Tibial nerve (tissue), 4 donors: Measurements from ENCODE around the gene ALG2. TPM values are rescaled to one million over a fixed set of nuclear protein-coding genes. Genes with fewer than 3 reads are reported as not detected.

Source experiments
- DNase-seq, 2 donors: peaks; one replicate each; pipeline ENCODE4 v3.0.0-alpha.2; 2019; ENCODE audit warnings: low spot score in 2 of 2
- H3K27ac ChIP-seq, 4 donors: fragments of 200-600 bp; sonication (generic) in 3 of 4; one replicate each; pipeline ENCODE4 v1.5.1; 2017 to 2019; ENCODE audit warnings: mild to moderate bottlenecking in 1 of 4
- H3K27me3 ChIP-seq, 2 donors: fragments of 200-600 bp; sonication (generic) in 1 of 2; one replicate each; pipeline versions ENCODE4 v1.5.1 to v1.6.0; 2017 to 2019
- H3K36me3 ChIP-seq, 3 donors: fragments of 200-600 bp; sonication (generic); one replicate each; pipeline ENCODE4 v1.5.1; 2018 to 2019
- H3K4me1 ChIP-seq, 4 donors: fragments of 200-600 bp; sonication (generic) in 3 of 4; one replicate each; pipeline ENCODE4 v1.5.1; 2017 to 2019
- H3K4me3 ChIP-seq, 4 donors: fragments of 200-600 bp; sonication (generic) in 3 of 4; one replicate each; pipeline ENCODE4 v1.5.1; 2017 to 2019; ENCODE audit warnings: mild to moderate bottlenecking in 1 of 4, moderate library complexity in 1 of 4
- H3K9me3 ChIP-seq, 4 donors: fragments of 200-600 bp; sonication (generic) in 3 of 4; one replicate each; pipeline ENCODE4 v1.5.1; 2017 to 2019
- CTCF ChIP-seq, 5 experiments: fragments of 200-600 bp in 3 of 5; fragments of 450-650 bp in 2 of 5; sonication (generic) in 3 of 5; IDR thresholded peaks; one replicate each; pipeline ENCODE4 v1.5.1; 2016 to 2019; ENCODE audit warnings: antibody characterized with exemption in 5 of 5, mild to moderate bottlenecking in 3 of 5, moderate library complexity in 2 of 5
- EP300 ChIP-seq, 2 donors: sonication (generic); formaldehyde crosslinking; IDR thresholded peaks; one replicate each; pipeline ENCODE4 v1.6.1; 2017; ENCODE audit warnings: antibody characterized with exemption in 2 of 2, mild to moderate bottlenecking in 1 of 2
- POLR2A ChIP-seq, 2 donors: fragments of 450-650 bp; IDR thresholded peaks; one replicate each; pipeline ENCODE4 v1.6.1; 2017; ENCODE audit warnings: antibody characterized with exemption in 2 of 2, mild to moderate bottlenecking in 2 of 2, moderate library complexity in 2 of 2
- WGBS, 2 donors: methylation state at CpG; one replicate each; pipeline ENCODE4 v1.1.5; 2018; 5-methylcytosine and 5-hydroxymethylcytosine counted together
- total RNA-seq, 4 donors: library from RNA; depleted of rRNA; stranded (reverse); fragments of >200 nt; gene quantifications; one replicate each; pipeline ENCODE4 v1.1.0, GENCODE V29; 2016

ALG2 gene
- total RNA-seq, 4 donors from 2014 or later: 22.7 to 38.3 (median 29.3) TPM

- WGBS, 2 donors: 13% methylated on average over 23 to 24 of the region's 27 CpGs
- DNase-seq: peak; percentile 64 to 65
Observed at GRCh38 chr9:99259231-99259918, 37.6 kb upstream of the ALG2 start.

GRCh38 chr9:99257723-99258389, 36.1 kb upstream of the ALG2 start:
- TF ChIP-seq EP300 (IDR thresholded peaks at IDR 0.05): no peak
- no peak for TF ChIP-seq CTCF (IDR thresholded peaks at IDR 0.05)
- no peak for TF ChIP-seq POLR2A (IDR thresholded peaks at IDR 0.05)
- no peak overlapping the region for H3K4me3 ChIP-seq
- DNase-seq: no peak
- H3K36me3 ChIP-seq: no peaks in the 10 kb centered on the region
- H3K4me1 ChIP-seq: peaks cover 0 to 15% (median 0%) of the 10 kb centered on the region in 4 donors
- no peaks in the 10 kb centered on the region for H3K9me3 ChIP-seq
- 96 to 100% methylated on average over 4 to 8 of the region's 8 CpGs for WGBS, 2 donors
- peak overlapping the region in 1 of 4 donors; percentile 85 for H3K27ac ChIP-seq
- H3K27me3 ChIP-seq: no peaks in the 10 kb centered on the region

More at GRCh38 chr9:99259231-99259918, 37.6 kb upstream of the ALG2 start:
- Histone ChIP-seq H3K4me3 (peak overlapping the region; percentile 15 to 51 (median 28)), H3K36me3 (no peaks in the 10 kb centered on the region), H3K9me3 (no peaks in the 10 kb centered on the region), H3K27me3 (no peaks in the 10 kb centered on the region), H3K27ac (peak overlapping the region; percentile 23 to 85 (median 44)), H3K4me1 (peaks cover 0 to 15% (median 0%) of the 10 kb centered on the region in 4 donors)
- peak; percentile 62 to 75 for TF ChIP-seq EP300 (IDR thresholded peaks at IDR 0.05)
- peak; percentile 17 to 39 for TF ChIP-seq POLR2A (IDR thresholded peaks at IDR 0.05)
- TF ChIP-seq CTCF (IDR thresholded peaks at IDR 0.05): no peak

GRCh38 chr9:99255651-99256050, 33.9 kb upstream of the ALG2 start:
- Histone ChIP-seq H3K27me3 (no peaks in the 10 kb centered on the region), H3K4me1 (peaks cover 0 to 15% (median 0%) of the 10 kb centered on the region in 4 donors), H3K36me3 (no peaks in the 10 kb centered on the region), H3K9me3 (no peaks in the 10 kb centered on the region), H3K27ac (no peak overlapping the region), H3K4me3 (no peak overlapping the region)
- no peak for DNase-seq
- no peak for TF ChIP-seq EP300 (IDR thresholded peaks at IDR 0.05)
- no peak for TF ChIP-seq POLR2A (IDR thresholded peaks at IDR 0.05)
- no peak for TF ChIP-seq CTCF (IDR thresholded peaks at IDR 0.05)
- 56 to 70% methylated on average over 1 of the region's 1 CpG for WGBS, 2 donors

- no peaks in the 10 kb centered on the region for H3K36me3 ChIP-seq
- H3K4me1 ChIP-seq: peaks cover 0 to 3% (median 0%) of the 10 kb centered on the region in 4 donors
- TF ChIP-seq POLR2A (IDR thresholded peaks at IDR 0.05) (no peak), EP300 (IDR thresholded peaks at IDR 0.05) (no peak), CTCF (IDR thresholded peaks at IDR 0.05) (no peak)
- H3K27me3 ChIP-seq: no peaks in the 10 kb centered on the region
- H3K4me3 ChIP-seq: no peak overlapping the region
- no peak for DNase-seq
- no peak overlapping the region for H3K27ac ChIP-seq
- 71 to 80% methylated on average over 15 of the region's 15 CpGs for WGBS, 2 donors
- H3K9me3 ChIP-seq: no peaks in the 10 kb centered on the region
Observed at GRCh38 chr9:99253772-99254431, 32.2 kb upstream of the ALG2 start.

GRCh38 chr9:99253134-99253533, 31.4 kb upstream of the ALG2 start:
- no peak overlapping the region for H3K27ac ChIP-seq
- no peaks in the 10 kb centered on the region for H3K9me3 ChIP-seq
- TF ChIP-seq CTCF (IDR thresholded peaks at IDR 0.05) (no peak), POLR2A (IDR thresholded peaks at IDR 0.05) (no peak), EP300 (IDR thresholded peaks at IDR 0.05) (no peak)
- DNase-seq: no peak
- H3K27me3 ChIP-seq: no peaks in the 10 kb centered on the region
- H3K4me3 ChIP-seq: no peak overlapping the region
- H3K36me3 ChIP-seq: no peaks in the 10 kb centered on the region
- H3K4me1 ChIP-seq: no peaks in the 10 kb centered on the region
- WGBS, 2 donors: 80 to 94% methylated on average over 2 of the region's 2 CpGs
